HuH-7.5 (cell line): ENCODE data around the gene TMEM25.
"Not testable (repeated sequence)": the region's sequence is repeated elsewhere in the genome, so short reads cannot be mapped to it uniquely, and the experiment has no call there.

Experiments used
- DNase-seq: peaks from one replicate; pipeline ENCODE4 v3.0.0; 2011; ENCODE audit warnings: low spot score

The TMEM25 gene

GRCh38 chr11:118532091-118532490, 1.1 kb downstream of the TMEM25 start:
- DNase-seq, result no peak

GRCh38 chr11:118532852-118533768, 2.1 kb downstream of the TMEM25 start:
- no peak for DNase-seq

GRCh38 chr11:118533769-118534729, 3.1 kb downstream of the TMEM25 start:
- no peak for DNase-seq

- no peak for DNase-seq
Observed at GRCh38 chr11:118535261-118535660, 4.3 kb downstream of the TMEM25 start.

- DNase-seq, result no peak
Observed at GRCh38 chr11:118536726-118537125, 5.7 kb downstream of the TMEM25 start.

GRCh38 chr11:118537409-118537980, 6.5 kb downstream of the TMEM25 start:
- no peak for DNase-seq

GRCh38 chr11:118544010-118544646, 13.1 kb downstream of the TMEM25 start:
- DNase-seq, result no peak

- DNase-seq, result no peak
Observed at GRCh38 chr11:118544647-118545010, 13.6 kb downstream of the TMEM25 start.

GRCh38 chr11:118545533-118545932, 14.5 kb downstream of the TMEM25 start:
- DNase-seq, result no peak

GRCh38 chr11:118547132-118547531, 16.1 kb downstream of the TMEM25 start:
- DNase-seq, result no peak

GRCh38 chr11:118552341-118552740, 21.3 kb downstream of the TMEM25 start:
- no peak for DNase-seq

- no peak for DNase-seq
Observed at GRCh38 chr11:118560806-118561205, 29.8 kb downstream of the TMEM25 start.

- DNase-seq, result no peak
Observed at GRCh38 chr11:118565051-118565450, 34.1 kb downstream of the TMEM25 start.

- no peak for DNase-seq
Observed at GRCh38 chr11:118569670-118570069, 38.7 kb downstream of the TMEM25 start.

GRCh38 chr11:118570787-118571186, 39.8 kb downstream of the TMEM25 start:
- no peak for DNase-seq

- not testable (repeated sequence) for DNase-seq
Observed at GRCh38 chr11:118571701-118572060, 40.7 kb downstream of the TMEM25 start.

GRCh38 chr11:118572061-118572980, 41.3 kb downstream of the TMEM25 start, which contains the start of gene ARCN1:
Gene ARCN1, plus strand, starts transcription at chr11:118572409. Its CDS starts 139 bp downstream, at chr11:118572548.
- peak; percentile 52 for DNase-seq

GRCh38 chr11:118572981-118573550, 42.1 kb downstream of the TMEM25 start:
- DNase-seq, result no peak

GRCh38 chr11:118574636-118575035, 43.6 kb downstream of the TMEM25 start:
- no peak for DNase-seq

GRCh38 chr11:118577995-118578394, 47.0 kb downstream of the TMEM25 start:
- not testable (repeated sequence) for DNase-seq
